Activated T-helper 2 cell treated with anti-CD3 and anti-CD28 coated beads, Interferon-gamma antibody, Interleukin-2, Interleukin-4, amounts not matched to agents 10 μg/mL and 5 μg/mL and 100 μg/mL, durations not matched to agents 14 hours and 24 hours and 36 hours (primary cell): ENCODE data around the gene PRRT4. TPM values are rescaled to one million over a fixed set of nuclear protein-coding genes. Genes with fewer than 3 reads are reported as not detected.

Experiments used
- DNase-seq: peaks from one replicate; pipeline ENCODE4 v3.0.0; 2021; ENCODE audit warnings: low spot score
- H3K27ac Mint-ChIP-seq: one replicate; pipeline ENCODE4 v1.8.0; 2021; ENCODE audit warnings: mixed read lengths
- H3K27me3 Mint-ChIP-seq: one replicate; pipeline ENCODE4 v1.8.0; 2021; ENCODE audit warnings: low read depth, mixed read lengths
- H3K36me3 Mint-ChIP-seq: one replicate; pipeline ENCODE4 v1.8.0; 2021; ENCODE audit warnings: low read depth, mixed read lengths
- H3K4me1 Mint-ChIP-seq: one replicate; pipeline ENCODE4 v1.8.0; 2021; ENCODE audit warnings: low read depth, mixed read lengths
- H3K4me3 Mint-ChIP-seq: one replicate; pipeline ENCODE4 v1.8.0; 2021; ENCODE audit warnings: low read depth, mild to moderate bottlenecking, moderate library complexity, mixed read lengths
- H3K9me3 Mint-ChIP-seq: one replicate; pipeline ENCODE4 v1.8.0; 2021; ENCODE audit warnings: mixed read lengths
- intact Hi-C: fragments of 100-400 bp; cut with micrococcal nuclease; formaldehyde crosslinking; loops from one replicate; pipeline ENCODE4 v1.15.1; 2023
- total RNA-seq: library from RNA; stranded (reverse); gene quantifications from 2 replicates; pipeline ENCODE4 v1.2.3, GENCODE V29; 2022

The PRRT4 gene
- total RNA-seq, 1 donor from 2014 or later, result 0.55 TPM

GRCh38 chr7:128309976-128310375, 51.5 kb downstream of the PRRT4 start:
- Mint-ChIP-seq H3K36me3 (peaks cover 90% of the 10 kb centered on the region), H3K4me1 (peaks cover 4% of the 10 kb centered on the region), H3K4me3 (no peak overlapping the region), H3K27me3 (no peaks in the 10 kb centered on the region), H3K27ac (no peak overlapping the region), H3K9me3 (no peaks in the 10 kb centered on the region)
- intact Hi-C loops, result no loop called here
- no peak for DNase-seq

GRCh38 chr7:128309124-128309523, 52.4 kb downstream of the PRRT4 start:
- no peaks in the 10 kb centered on the region for H3K9me3 Mint-ChIP-seq
- intact Hi-C loops, result no loop called here
- peaks cover 83% of the 10 kb centered on the region for H3K36me3 Mint-ChIP-seq
- H3K27ac Mint-ChIP-seq, result no peak overlapping the region
- no peaks in the 10 kb centered on the region for H3K4me1 Mint-ChIP-seq
- H3K27me3 Mint-ChIP-seq, result no peaks in the 10 kb centered on the region
- no peak overlapping the region for H3K4me3 Mint-ChIP-seq
- no peak for DNase-seq

- H3K27ac Mint-ChIP-seq, result no peak overlapping the region
- intact Hi-C loops, result no loop called here
- H3K27me3 Mint-ChIP-seq, result no peaks in the 10 kb centered on the region
- no peak overlapping the region for H3K4me3 Mint-ChIP-seq
- H3K4me1 Mint-ChIP-seq, result no peaks in the 10 kb centered on the region
- H3K36me3 Mint-ChIP-seq, result peaks cover 73% of the 10 kb centered on the region
- DNase-seq, result no peak
- no peaks in the 10 kb centered on the region for H3K9me3 Mint-ChIP-seq
Observed at GRCh38 chr7:128307061-128307460, 54.4 kb downstream of the PRRT4 start.

- DNase-seq, result no peak
- intact Hi-C loops, result no loop called here
- no peak overlapping the region for H3K27ac Mint-ChIP-seq
- H3K4me3 Mint-ChIP-seq, result no peak overlapping the region
- peaks cover 46% of the 10 kb centered on the region for H3K36me3 Mint-ChIP-seq
- no peaks in the 10 kb centered on the region for H3K4me1 Mint-ChIP-seq
- H3K9me3 Mint-ChIP-seq, result no peaks in the 10 kb centered on the region
- H3K27me3 Mint-ChIP-seq, result no peaks in the 10 kb centered on the region
Observed at GRCh38 chr7:128304212-128304611, 57.3 kb downstream of the PRRT4 start.

GRCh38 chr7:128303643-128304042, 57.8 kb downstream of the PRRT4 start:
- Mint-ChIP-seq H3K36me3 (peaks cover 43% of the 10 kb centered on the region), H3K27ac (no peak overlapping the region), H3K9me3 (no peaks in the 10 kb centered on the region), H3K4me1 (no peaks in the 10 kb centered on the region), H3K4me3 (no peak overlapping the region), H3K27me3 (no peaks in the 10 kb centered on the region)
- DNase-seq, result no peak
- intact Hi-C loops, result no loop called here

GRCh38 chr7:128303133-128303532, 58.4 kb downstream of the PRRT4 start:
- Mint-ChIP-seq H3K27me3 (no peaks in the 10 kb centered on the region), H3K9me3 (no peaks in the 10 kb centered on the region), H3K27ac (no peak overlapping the region), H3K4me3 (no peak overlapping the region), H3K4me1 (no peaks in the 10 kb centered on the region), H3K36me3 (peaks cover 38% of the 10 kb centered on the region)
- intact Hi-C loops, result no loop called here
- DNase-seq, result no peak

- no peaks in the 10 kb centered on the region for H3K4me1 Mint-ChIP-seq
Observed at GRCh38 chr7:128302139-128302538, 59.4 kb downstream of the PRRT4 start.

More at GRCh38 chr7:128302139-128302538, 59.4 kb downstream of the PRRT4 start:
- DNase-seq, result no peak
- Mint-ChIP-seq H3K9me3 (no peaks in the 10 kb centered on the region), H3K27me3 (no peaks in the 10 kb centered on the region), H3K4me3 (no peak overlapping the region), H3K36me3 (peaks cover 28% of the 10 kb centered on the region), H3K27ac (no peak overlapping the region)
- intact Hi-C loops, result no loop called here

Other genes starting within 250 kb of the PRRT4 start
- not detected in 2 replicates for gene LEP, start 120.4 kb downstream of the PRRT4 start, total RNA-seq
- gene RBM28, start 17.8 kb downstream of the PRRT4 start, total RNA-seq, result 66.7 and 67.7 TPM in 2 replicates
- 108 and 112 TPM in 2 replicates for gene IMPDH1, start 48.3 kb upstream of the PRRT4 start, total RNA-seq
- gene HILPDA, start 94.2 kb upstream of the PRRT4 start, total RNA-seq, result 406 and 416 TPM in 2 replicates
- 46.9 and 52.4 TPM in 2 replicates for gene METTL2B, start 115.1 kb upstream of the PRRT4 start, total RNA-seq